SK-N-MC (cell line): ENCODE measurements around the gene PAXIP1.

ENCODE experiments used
- EZH2 ChIP-seq: fragments of 200-600 bp; sonication (generic); IDR thresholded peaks from one replicate; pipeline ENCODE4 v1.6.1; 2017; ENCODE audit warnings: antibody characterized with exemption
- FOXP2 ChIP-seq: optimal IDR thresholded peaks from 2 replicates; pipeline ENCODE3; 2011; ENCODE audit warnings: mild to moderate bottlenecking, moderate library complexity; ENCODE audit not compliant: insufficient read depth; ENCODE audit errors: extremely low read length, control extremely low read depth
- POLR2AphosphoS5 ChIP-seq: IDR thresholded peaks from 2 replicates; pipeline ENCODE4 v1.6.1; 2012; ENCODE audit warnings: mild to moderate bottlenecking, low read depth, low read length, borderline replicate concordance

GRCh38 chr7:154947604-154948003, 55.3 kb downstream of the PAXIP1 start:
- no peak for TF ChIP-seq POLR2AphosphoS5
- no peak for TF ChIP-seq EZH2
- TF ChIP-seq FOXP2, result no peak
